HCT116 (cell line): ENCODE data around the gene UBE2J2. TPM values are rescaled to one million over a fixed set of nuclear protein-coding genes. Genes with fewer than 3 reads are reported as not detected.

Experiments
- ATAC-seq: fragments of 200-7000 bp; cut with Tn5 transposase; 2 replicates; pipeline ENCODE4 v1.9.1; 2020; ENCODE audit warnings: mild to moderate bottlenecking, moderate library complexity
- BruUV-seq: library from RNA; stranded (reverse); fragments of 400-500 nt; replicated peaks from 2 replicates; lab custom pipeline; 2021; lab: Mats Ljungman, UMichigan
- CTCF ChIA-PET: fragments of 300-600 bp; sonication (Branson Sonifier 250); formaldehyde crosslinking; loops from one replicate; lab custom pipeline; 2021; ENCODE audit warnings: antibody characterized with exemption; lab: Charles Lee
- POLR2A ChIA-PET: fragments of 300-600, 350-600 bp; sonication (Branson Sonifier 250); formaldehyde crosslinking; loops from one replicate; lab custom pipeline; 2021; ENCODE audit warnings: antibody characterized with exemption; lab: Charles Lee
- RAD21 ChIA-PET, 2 experiments: fragments of 300-600 bp; sonication (Branson Sonifier 250); formaldehyde crosslinking; loops; one replicate each; lab custom pipeline; 2023; ENCODE audit warnings: low total read pairs in 2 of 2; ENCODE audit not compliant: uncharacterized antibody in 2 of 2, unreplicated experiment in 2 of 2, low non-redundant PET in 1 of 2; lab: Charles Lee
- DNase-seq: peaks from one replicate; pipeline ENCODE4 v3.0.0-alpha.2; 2010; ENCODE audit warnings: low read depth, low spot score
- H2AFZ ChIP-seq: fragments of 200-600 bp; shearing (Covaris generic), sonication (generic); 2 replicates; pipeline ENCODE4 v1.6.1; 2017; ENCODE audit warnings: low read depth, mixed run types, mixed read lengths, antibody characterized with exemption, low read length; ENCODE audit not compliant: poor library complexity, severe bottlenecking
- H3K27ac ChIP-seq: 2 replicates; pipeline ENCODE4 v1.5.1; 2012; ENCODE audit warnings: low read depth, low read length
- H3K27me3 ChIP-seq: fragments of 200-600 bp; sonication (generic); 2 replicates; pipeline ENCODE4 v1.6.1; 2016; ENCODE audit warnings: mixed run types, low read length, mixed read lengths; ENCODE audit not compliant: insufficient read depth
- H3K36me3 ChIP-seq, 2 experiments: fragments of 200-500 bp in 1 of 2; fragments of 200-600 bp in 1 of 2; sonication (Bioruptor generic) in 1 of 2; sonication (generic) in 1 of 2; 2 replicates each; pipeline versions ENCODE4 v1.5.1 to v1.6.1; 2014 to 2016; ENCODE audit warnings: low read length in 2 of 2, inconsistent platforms in 1 of 2, mixed read lengths in 1 of 2, mixed run types in 1 of 2; ENCODE audit not compliant: insufficient read depth in 2 of 2, control insufficient read depth in 1 of 2
- H3K4me1 ChIP-seq, 2 experiments: fragments of 200-600 bp in 1 of 2; sonication (generic) in 1 of 2; 2 replicates each; pipeline versions ENCODE4 v1.5.1 to v1.6.1; 2012 to 2017; ENCODE audit warnings: low read length in 2 of 2, inconsistent platforms in 1 of 2, mild to moderate bottlenecking in 1 of 2, mixed read lengths in 1 of 2, mixed run types in 1 of 2, moderate library complexity in 1 of 2; ENCODE audit not compliant: insufficient read depth in 2 of 2, control insufficient read depth in 1 of 2
- H3K4me2 ChIP-seq: fragments of 200-600 bp; sonication (generic); 2 replicates; pipeline ENCODE4 v1.6.1; 2017; ENCODE audit warnings: mixed run types, low read length, mixed read lengths
- H3K4me3 ChIP-seq, 2 experiments: fragments of 200-600 bp in 1 of 2; sonication (generic) in 1 of 2; replicated peaks in 1 of 2; 2 replicates each; pipeline ENCODE4 v1.5.1; 2011 to 2016; ENCODE audit warnings: low read length in 2 of 2, control low read depth in 1 of 2, low read depth in 1 of 2, mild to moderate bottlenecking in 1 of 2, mixed read lengths in 1 of 2, mixed run types in 1 of 2
- H3K79me2 ChIP-seq: fragments of 200-600 bp; sonication (generic); 2 replicates; pipeline ENCODE4 v1.6.1; 2017; ENCODE audit warnings: mild to moderate bottlenecking, mixed run types, low read length, moderate library complexity, mixed read lengths; ENCODE audit not compliant: insufficient read depth
- H3K9ac ChIP-seq: fragments of 200-600 bp; sonication (generic); 2 replicates; pipeline ENCODE4 v1.6.1; 2016; ENCODE audit warnings: low read length, mixed read lengths
- H3K9me2 ChIP-seq: fragments of 200-600 bp; sonication (generic), shearing (Covaris generic); 2 replicates; pipeline ENCODE4 v1.6.1; 2017; ENCODE audit warnings: mixed run types, mild to moderate bottlenecking, moderate library complexity; ENCODE audit not compliant: insufficient read depth
- H3K9me3 ChIP-seq, 2 experiments: fragments of 200-500 bp in 1 of 2; fragments of 200-600 bp in 1 of 2; sonication (Bioruptor generic) in 1 of 2; sonication (generic) in 1 of 2; 2 replicates each; pipeline ENCODE4 v1.6.1; 2014 to 2017; ENCODE audit warnings: low read length in 2 of 2, mixed read lengths in 2 of 2, inconsistent platforms in 1 of 2, low read depth in 1 of 2, mild to moderate bottlenecking in 1 of 2, mixed run types in 1 of 2, moderate library complexity in 1 of 2; ENCODE audit not compliant: control insufficient read depth in 1 of 2, insufficient read depth in 1 of 2
- H4K20me1 ChIP-seq: fragments of 200-600 bp; sonication (generic), shearing (Covaris generic); 2 replicates; pipeline ENCODE4 v1.6.1; 2017; ENCODE audit warnings: mixed run types, mild to moderate bottlenecking, moderate library complexity; ENCODE audit not compliant: insufficient read depth
- CBX3 ChIP-seq: IDR thresholded peaks from 2 replicates; pipeline ENCODE4 v1.6.1; 2012; ENCODE audit warnings: low read depth
- ELF1 ChIP-seq: IDR thresholded peaks from 2 replicates; pipeline ENCODE4 v1.6.1; 2012; ENCODE audit warnings: low read depth, borderline replicate concordance
- EZH2 ChIP-seq: fragments of 200-600 bp; sonication (generic); IDR thresholded peaks from 2 replicates; pipeline ENCODE4 v1.6.1; 2017; ENCODE audit warnings: antibody characterized with exemption, mixed run types
- POLR2A ChIP-seq: IDR thresholded peaks from 2 replicates; pipeline ENCODE4 v1.7.0; 2011; ENCODE audit warnings: borderline replicate concordance; ENCODE audit not compliant: insufficient read depth, insufficient read length; ENCODE audit errors: extremely low read depth
- ZFX ChIP-seq: fragments of 450-650 bp; IDR thresholded peaks from 2 replicates; pipeline ENCODE4 v1.6.1; 2017
- intact Hi-C: fragments of 100-400 bp; cut with micrococcal nuclease; formaldehyde crosslinking; loops from 2 replicates; pipeline ENCODE4 v1.10.0; 2022
- total RNA-seq: library from RNA; stranded (reverse); gene quantifications from one replicate; pipeline ENCODE4 v1.2.1, GENCODE V29; 2021; ENCODE audit not compliant: unreplicated experiment

Gene UBE2J2
- total RNA-seq, 1 experiment from 2014 or later, result 67.7 TPM

GRCh38 chr1:1255078-1255477 lies 18.6 kb downstream of the UBE2J2 start (continued):
- TF ChIP-seq POLR2A, result no peak
- no peak for TF ChIP-seq CBX3
- no peak for TF ChIP-seq EZH2

GRCh38 chr1:1254667-1254998 lies 19.0 kb downstream of the UBE2J2 start:
- no peak overlapping the region for H3K4me3 ChIP-seq
- no peaks in the 10 kb centered on the region for H3K27me3 ChIP-seq
- H3K9me3 ChIP-seq, result no peaks in the 10 kb centered on the region
- POLR2A ChIA-PET, result no interaction called here
- CTCF ChIA-PET, result no interaction called here
- DNase-seq (no peak), ATAC-seq (no peak)
- no peak overlapping the region for H3K4me2 ChIP-seq
- H3K79me2 ChIP-seq, result no peaks in the 10 kb centered on the region; the same call in 1 of the 2 replicates
- H3K9ac ChIP-seq, result no peak overlapping the region
- H3K36me3 ChIP-seq, result peaks cover 11 to 34% of the 10 kb centered on the region in 2 experiments; a peak in 3 of 4 replicates
- no peak for TF ChIP-seq POLR2A
- no peak overlapping the region for H3K27ac ChIP-seq
- peaks cover 4 to 8% of the 10 kb centered on the region in 2 experiments; a peak in 3 of 4 replicates for H3K4me1 ChIP-seq
- RAD21 ChIA-PET, result no interaction called here
- no peaks in the 10 kb centered on the region for H4K20me1 ChIP-seq
- H2AFZ ChIP-seq, result no peak overlapping the region
- no TSS peak for BruUV-seq
- H3K9me2 ChIP-seq, result no peaks in the 10 kb centered on the region
- intact Hi-C loops, result no loop called here

GRCh38 chr1:1253972-1254666 lies 19.5 kb downstream of the UBE2J2 start:
- no peak for DNase-seq

More at GRCh38 chr1:1253972-1254666, 19.5 kb downstream of the UBE2J2 start:
- CTCF ChIA-PET, result no interaction called here
- Histone ChIP-seq H3K9ac (no peak overlapping the region), H3K4me1 (peaks cover 4 to 8% of the 10 kb centered on the region in 2 experiments; a peak in 3 of 4 replicates), H3K36me3 (peaks cover 11 to 32% of the 10 kb centered on the region in 2 experiments; a peak in 3 of 4 replicates), H3K4me3 (no peak overlapping the region), H3K4me2 (no peak overlapping the region), H3K9me3 (no peaks in the 10 kb centered on the region), H3K79me2 (no peaks in the 10 kb centered on the region; the same call in 1 of the 2 replicates), H2AFZ (no peak overlapping the region), H4K20me1 (no peaks in the 10 kb centered on the region), H3K9me2 (no peaks in the 10 kb centered on the region), H3K27me3 (no peaks in the 10 kb centered on the region), H3K27ac (no peak overlapping the region)
- BruUV-seq, result no TSS peak
- RAD21 ChIA-PET, result no interaction called here
- TF ChIP-seq ZFX, result 0 out of 2 replicates have a peak, but pooled peaks have one; percentile 8
- TF ChIP-seq ELF1, result no peak
- ATAC-seq, result no peak
- POLR2A ChIA-PET, result no interaction called here
- intact Hi-C loops, result no loop called here
